GM12878 (cell line): ENCODE results near the gene USF3. TPM values are rescaled to one million over a fixed set of nuclear protein-coding genes. Genes with fewer than 3 reads are reported as not detected.
A peak's percentile ranks its signal among the peaks of the same experiment; 100 is the strongest.

Experiments
- ATAC-seq: fragments of 200-7000 bp; cut with Tn5 transposase; 3 replicates; pipeline ENCODE4 v1.9.1; 2020; ENCODE audit warnings: mild to moderate bottlenecking, moderate library complexity
- BruUV-seq: library from RNA; stranded (reverse); fragments of 400-500 nt; replicated peaks from 2 replicates; lab custom pipeline; 2021; lab: Mats Ljungman, UMichigan
- CTCF ChIA-PET: fragments of 300-600 bp; sonication (Branson Sonifier 250); formaldehyde crosslinking; extraction: SDS; loops from one replicate; lab custom pipeline; 2021; ENCODE audit warnings: inconsistent platforms; lab: Yijun Ruan, JAX
- POLR2A ChIA-PET: fragments of 350-600 bp; formaldehyde crosslinking; extraction: SDS; loops from one replicate; lab custom pipeline; 2021; ENCODE audit warnings: inconsistent platforms; lab: Charles Lee
- RAD21 ChIA-PET: fragments of 300-600 bp; sonication (Branson Sonifier 250); formaldehyde crosslinking; loops from one replicate; lab custom pipeline; 2023; ENCODE audit warnings: antibody characterized with exemption; ENCODE audit not compliant: unreplicated experiment; lab: Charles Lee
- SMC1A ChIA-PET: fragments of 300-600 bp; sonication (Branson Sonifier 250); formaldehyde crosslinking; loops from one replicate; lab custom pipeline; 2023; ENCODE audit not compliant: unreplicated experiment, uncharacterized antibody; lab: Charles Lee
- DNase-seq: peaks from one replicate; pipeline ENCODE4 v3.0.0-alpha.2; 2011; ENCODE audit warnings: low read depth, low spot score
- FAIRE-seq: peaks from 3 replicates; lab custom pipeline; 2011; peaks lifted over from hg19 to GRCh38; lab: Jason Lieb, UNC
- H2AFZ ChIP-seq: 2 replicates; pipeline ENCODE4 v1.6.0; 2011; ENCODE audit warnings: low read depth, low read length, control low read depth; ENCODE audit not compliant: control insufficient read depth
- H3K27ac ChIP-seq: 2 replicates; pipeline ENCODE4 v1.5.1; 2011; ENCODE audit warnings: control low read depth; ENCODE audit not compliant: control insufficient read depth, insufficient read depth
- H3K27me3 ChIP-seq, 2 experiments: replicated peaks in 1 of 2; 2 replicates each; pipeline versions ENCODE4 v1.6.0 to v1.6.1; 2011; ENCODE audit warnings: low read length in 1 of 2; ENCODE audit not compliant: control insufficient read depth in 2 of 2, insufficient read depth in 2 of 2
- H3K36me3 ChIP-seq, 2 experiments: 2 replicates each; pipeline ENCODE4 v1.5.1; 2011; ENCODE audit warnings: low read length in 1 of 2; ENCODE audit not compliant: control insufficient read depth in 2 of 2, insufficient read depth in 2 of 2
- H3K4me1 ChIP-seq: 2 replicates; pipeline ENCODE4 v1.6.1; 2011; ENCODE audit warnings: mild to moderate bottlenecking, low read length, moderate library complexity, mixed read lengths; ENCODE audit not compliant: control insufficient read depth, insufficient read depth
- H3K4me2 ChIP-seq: 2 replicates; pipeline ENCODE4 v1.6.0; 2011; ENCODE audit warnings: control low read depth; ENCODE audit not compliant: control insufficient read depth, insufficient read depth
- H3K4me3 ChIP-seq: fragments of 200-600 bp; sonication (generic); 2 replicates; pipeline ENCODE4 v1.5.1; 2016
- H3K79me2 ChIP-seq: 2 replicates; pipeline ENCODE4 v1.6.0; 2011; ENCODE audit warnings: low read length; ENCODE audit not compliant: control insufficient read depth, insufficient read depth
- H3K9ac ChIP-seq: 2 replicates; pipeline ENCODE4 v1.8.0; 2011; ENCODE audit warnings: low read length, control low read depth, mixed read lengths; ENCODE audit not compliant: control insufficient read depth, insufficient read depth
- H3K9me3 ChIP-seq: replicated peaks from 3 replicates; pipeline ENCODE4 v1.5.1; 2011; ENCODE audit warnings: mild to moderate bottlenecking, low read length; ENCODE audit not compliant: control insufficient read depth, insufficient read depth
- H4K20me1 ChIP-seq: 2 replicates; pipeline ENCODE4 v1.6.0; 2011; ENCODE audit not compliant: control insufficient read depth, insufficient read depth
- DPF2 ChIP-seq: fragments of 450-650 bp; IDR thresholded peaks from 2 replicates; pipeline ENCODE4 v1.6.1; 2017; ENCODE audit warnings: mild to moderate bottlenecking
- EP300 ChIP-seq, 2 experiments: fragments of 150-350 bp in 1 of 2; IDR thresholded peaks; 2 replicates each; pipeline ENCODE4 v1.6.1; 2011 to 2012; ENCODE audit warnings: low read depth in 2 of 2, low read length in 2 of 2, borderline replicate concordance in 1 of 2, improper control_type of control experiment in 1 of 2, inconsistent platforms in 1 of 2; ENCODE audit not compliant: control insufficient read depth in 1 of 2
- ETV6 ChIP-seq, 2 experiments: fragments of 450-650 bp in 1 of 2; IDR thresholded peaks in 1 of 2; conservative IDR thresholded peaks in 1 of 2; 2 replicates each; pipeline ENCODE4 v1.6.1; 2014; ENCODE audit warnings: antibody characterized with exemption in 1 of 2, borderline replicate concordance in 1 of 2, low read depth in 1 of 2, mild to moderate bottlenecking in 1 of 2, moderate library complexity in 1 of 2
- GATAD2B ChIP-seq: fragments of 450-650 bp; conservative IDR thresholded peaks from 2 replicates; pipeline ENCODE4 v1.6.1; 2017; ENCODE audit warnings: low read depth, mild to moderate bottlenecking, moderate library complexity
- KAT2A ChIP-seq: conservative IDR thresholded peaks from 2 replicates; pipeline ENCODE4 v1.6.1; 2011; ENCODE audit warnings: low read depth, low read length; ENCODE audit not compliant: control insufficient read depth
- MEF2A ChIP-seq: IDR thresholded peaks from 2 replicates; pipeline ENCODE4 v1.6.1; 2011; ENCODE audit warnings: low read depth, mild to moderate bottlenecking, low read length, moderate library complexity; ENCODE audit not compliant: insufficient read depth
- MEF2B ChIP-seq: fragments of 450-650 bp; IDR thresholded peaks from 2 replicates; pipeline ENCODE4 v1.6.1; 2018; ENCODE audit warnings: mild to moderate bottlenecking, moderate library complexity; ENCODE audit not compliant: partially characterized antibody, poor library complexity, severe bottlenecking
- MYB ChIP-seq: fragments of 150-350 bp; IDR thresholded peaks from 2 replicates; pipeline ENCODE4 v1.6.1; 2014; ENCODE audit warnings: mild to moderate bottlenecking, low read depth, low read length, borderline replicate concordance
- NR2C1 ChIP-seq: fragments of 450-650 bp; IDR thresholded peaks from 2 replicates; pipeline ENCODE4 v1.6.1; 2017; ENCODE audit warnings: antibody characterized with exemption, mild to moderate bottlenecking, moderate library complexity
- PML ChIP-seq: IDR thresholded peaks from 2 replicates; pipeline ENCODE4 v1.6.1; 2012; ENCODE audit warnings: low read length, inconsistent platforms
- POLR2A ChIP-seq: IDR thresholded peaks from 2 replicates; pipeline ENCODE4 v1.6.1; 2011; ENCODE audit warnings: low read depth, mild to moderate bottlenecking, low read length
- SMAD1 ChIP-seq: fragments of 450-650 bp; IDR thresholded peaks from 2 replicates; pipeline ENCODE4 v1.6.1; 2018; ENCODE audit warnings: mild to moderate bottlenecking, low read depth; ENCODE audit not compliant: partially characterized antibody
- SMC3 ChIP-seq: IDR thresholded peaks from 2 replicates; pipeline ENCODE4 v1.6.1; 2011; ENCODE audit warnings: low read length, improper control_type of control experiment, borderline replicate concordance
- WGBS: methylation state at CpG from one replicate; pipeline ENCODE4 v1.1.6; 2016; ENCODE audit warnings: low lambda C conversion rate; ENCODE audit not compliant: insufficient replicate concordance, insufficient coverage; ENCODE audit errors: missing lambda C conversion rate; 5-methylcytosine and 5-hydroxymethylcytosine counted together
- in situ Hi-C: fragments of 300-500 bp; cut with MboI; formaldehyde crosslinking; loops from 9 replicates; pipeline ENCODE4 v1.14.3; 2018; ENCODE audit warnings: mixed read lengths
- intact Hi-C: fragments of 100-400 bp; cut with micrococcal nuclease; formaldehyde crosslinking; loops from one replicate; pipeline ENCODE4 v1.14.2; 2022; ENCODE audit not compliant: unreplicated experiment
- polyA plus RNA-seq, 11 experiments: library from polyadenylated mRNA; depleted of rRNA in 4 of 11; unstranded in 6 of 11; stranded (reverse) in 5 of 11; fragments of >200 nt; fragmentation: Nextera tagmentation in 4 of 11; fragmentation: Illumina TruSeq in 1 of 11; extraction: Ambion mirVana in 4 of 11; extraction: Trizol in 1 of 11; gene quantifications; 1 replicate in 1 of 11; 2 replicates in 10 of 11; pipeline versions ENCODE4 v1.2.1 to v1.2.3, GENCODE V29; 2011 to 2016; ENCODE audit warnings: inconsistent platforms in 2 of 11, missing spikeins in 2 of 11, low read depth in 1 of 11
- total RNA-seq, 4 experiments: library from RNA; depleted of rRNA in 3 of 4; stranded (reverse); fragments of >200 nt in 3 of 4; fragmentation: Illumina TruSeq in 1 of 4; extraction: Trizol in 1 of 4; gene quantifications; 2 replicates each; pipeline versions ENCODE4 v1.2.1 to v1.2.3, GENCODE V29; 2013 to 2021
- TF ChIP-seq, protein P1 (sequence below): IDR thresholded peaks from 2 replicates; pipeline ENCODE4 v1.6.1; 2012; ENCODE audit warnings: improper control_type of control experiment, low read depth, low read length; ENCODE audit not compliant: insufficient replicate concordance
- TF ChIP-seq, protein P2 (sequence below): fragments of 450-650 bp; IDR thresholded peaks from 2 replicates; pipeline ENCODE4 v1.6.1; 2017; ENCODE audit warnings: antibody characterized with exemption, mild to moderate bottlenecking, moderate library complexity

Gene USF3
- total and polyA plus RNA-seq, 10 of the 15 experiments (the other 5 are each of a cell fraction or from before 2014, with no cell fraction given): 3.1 to 15.9 (median 7.8) TPM

DNA sequence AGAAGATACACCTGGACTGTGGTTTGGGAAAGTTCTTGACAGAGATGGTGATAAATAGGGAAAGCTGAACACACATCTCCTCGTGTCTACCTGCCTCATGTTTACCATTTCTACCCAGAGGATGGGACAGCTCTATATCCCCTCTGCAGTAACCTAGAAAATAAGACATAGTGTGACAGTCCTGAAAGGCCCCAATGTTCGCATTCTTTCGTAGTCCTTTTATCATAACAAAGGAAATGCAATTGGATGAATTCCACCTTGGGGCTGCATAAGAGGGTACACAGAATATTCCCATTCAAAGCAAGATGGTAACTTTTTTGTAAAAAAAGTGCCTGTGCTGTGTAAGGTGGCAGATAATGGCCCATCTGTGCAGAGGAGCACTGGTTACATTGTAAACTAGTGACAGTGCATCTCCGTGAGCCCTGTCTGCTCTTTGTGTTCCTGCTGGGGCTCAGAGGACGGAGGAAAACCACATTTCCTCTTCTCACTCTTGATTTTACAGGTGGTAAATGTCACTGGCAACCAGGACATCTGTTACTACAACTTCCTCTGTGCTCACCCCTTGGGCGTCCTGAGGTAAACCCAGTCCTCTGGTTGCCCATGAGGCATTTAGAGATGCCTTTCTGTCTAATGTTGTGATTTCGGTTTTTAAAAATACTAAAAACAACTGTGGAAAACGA, 89.8 kb downstream of the USF3 start:
- H3K36me3 ChIP-seq: peaks cover 12 to 61% of the 10 kb centered on the region in 2 experiments
- intact Hi-C loops: no loop called here
- TF ChIP-seq, protein P1, sequence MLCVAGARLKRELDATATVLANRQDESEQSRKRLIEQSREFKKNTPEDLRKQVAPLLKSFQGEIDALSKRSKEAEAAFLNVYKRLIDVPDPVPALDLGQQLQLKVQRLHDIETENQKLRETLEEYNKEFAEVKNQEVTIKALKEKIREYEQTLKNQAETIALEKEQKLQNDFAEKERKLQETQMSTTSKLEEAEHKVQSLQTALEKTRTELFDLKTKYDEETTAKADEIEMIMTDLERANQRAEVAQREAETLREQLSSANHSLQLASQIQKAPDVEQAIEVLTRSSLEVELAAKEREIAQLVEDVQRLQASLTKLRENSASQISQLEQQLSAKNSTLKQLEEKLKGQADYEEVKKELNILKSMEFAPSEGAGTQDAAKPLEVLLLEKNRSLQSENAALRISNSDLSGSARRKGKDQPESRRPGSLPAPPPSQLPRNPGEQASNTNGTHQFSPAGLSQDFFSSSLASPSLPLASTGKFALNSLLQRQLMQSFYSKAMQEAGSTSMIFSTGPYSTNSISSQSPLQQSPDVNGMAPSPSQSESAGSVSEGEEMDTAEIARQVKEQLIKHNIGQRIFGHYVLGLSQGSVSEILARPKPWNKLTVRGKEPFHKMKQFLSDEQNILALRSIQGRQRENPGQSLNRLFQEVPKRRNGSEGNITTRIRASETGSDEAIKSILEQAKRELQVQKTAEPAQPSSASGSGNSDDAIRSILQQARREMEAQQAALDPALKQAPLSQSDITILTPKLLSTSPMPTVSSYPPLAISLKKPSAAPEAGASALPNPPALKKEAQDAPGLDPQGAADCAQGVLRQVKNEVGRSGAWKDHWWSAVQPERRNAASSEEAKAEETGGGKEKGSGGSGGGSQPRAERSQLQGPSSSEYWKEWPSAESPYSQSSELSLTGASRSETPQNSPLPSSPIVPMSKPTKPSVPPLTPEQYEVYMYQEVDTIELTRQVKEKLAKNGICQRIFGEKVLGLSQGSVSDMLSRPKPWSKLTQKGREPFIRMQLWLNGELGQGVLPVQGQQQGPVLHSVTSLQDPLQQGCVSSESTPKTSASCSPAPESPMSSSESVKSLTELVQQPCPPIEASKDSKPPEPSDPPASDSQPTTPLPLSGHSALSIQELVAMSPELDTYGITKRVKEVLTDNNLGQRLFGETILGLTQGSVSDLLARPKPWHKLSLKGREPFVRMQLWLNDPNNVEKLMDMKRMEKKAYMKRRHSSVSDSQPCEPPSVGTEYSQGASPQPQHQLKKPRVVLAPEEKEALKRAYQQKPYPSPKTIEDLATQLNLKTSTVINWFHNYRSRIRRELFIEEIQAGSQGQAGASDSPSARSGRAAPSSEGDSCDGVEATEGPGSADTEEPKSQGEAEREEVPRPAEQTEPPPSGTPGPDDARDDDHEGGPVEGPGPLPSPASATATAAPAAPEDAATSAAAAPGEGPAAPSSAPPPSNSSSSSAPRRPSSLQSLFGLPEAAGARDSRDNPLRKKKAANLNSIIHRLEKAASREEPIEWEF: no peak
- TF ChIP-seq PML: no peak
- no peak for TF ChIP-seq MEF2B
- TF ChIP-seq SMAD1: no peak
- TF ChIP-seq GATAD2B: no peak
- TF ChIP-seq MEF2A: 0 out of 2 replicates have a peak, but pooled peaks have one; percentile 3
- TF ChIP-seq NR2C1: no peak
- TF ChIP-seq KAT2A: no peak
- peak in 1 of 2 experiments; percentile 98; a peak in 2 of 4 replicates for TF ChIP-seq ETV6 (conservative IDR thresholded peaks at IDR 0.05 in 1 of 2, IDR thresholded peaks at IDR 0.05 in 1 of 2; ENCODE audit: borderline replicate concordance in 1 of 2, low read depth in 1 of 2)
- peak in 1 of 2 experiments; percentile 56; a peak in 1 of 4 replicates for TF ChIP-seq EP300 (IDR thresholded peaks at IDR 0.05; ENCODE audit: borderline replicate concordance in 1 of 2, control insufficient read depth in 1 of 2, low read depth in 2 of 2, low read length in 2 of 2)
- no peak for TF ChIP-seq SMC3
- TF ChIP-seq POLR2A: no peak
- TF ChIP-seq DPF2: 0 out of 2 replicates have a peak, but pooled peaks have one; percentile 42
- no peak for TF ChIP-seq MYB
- TF ChIP-seq, protein P2, sequence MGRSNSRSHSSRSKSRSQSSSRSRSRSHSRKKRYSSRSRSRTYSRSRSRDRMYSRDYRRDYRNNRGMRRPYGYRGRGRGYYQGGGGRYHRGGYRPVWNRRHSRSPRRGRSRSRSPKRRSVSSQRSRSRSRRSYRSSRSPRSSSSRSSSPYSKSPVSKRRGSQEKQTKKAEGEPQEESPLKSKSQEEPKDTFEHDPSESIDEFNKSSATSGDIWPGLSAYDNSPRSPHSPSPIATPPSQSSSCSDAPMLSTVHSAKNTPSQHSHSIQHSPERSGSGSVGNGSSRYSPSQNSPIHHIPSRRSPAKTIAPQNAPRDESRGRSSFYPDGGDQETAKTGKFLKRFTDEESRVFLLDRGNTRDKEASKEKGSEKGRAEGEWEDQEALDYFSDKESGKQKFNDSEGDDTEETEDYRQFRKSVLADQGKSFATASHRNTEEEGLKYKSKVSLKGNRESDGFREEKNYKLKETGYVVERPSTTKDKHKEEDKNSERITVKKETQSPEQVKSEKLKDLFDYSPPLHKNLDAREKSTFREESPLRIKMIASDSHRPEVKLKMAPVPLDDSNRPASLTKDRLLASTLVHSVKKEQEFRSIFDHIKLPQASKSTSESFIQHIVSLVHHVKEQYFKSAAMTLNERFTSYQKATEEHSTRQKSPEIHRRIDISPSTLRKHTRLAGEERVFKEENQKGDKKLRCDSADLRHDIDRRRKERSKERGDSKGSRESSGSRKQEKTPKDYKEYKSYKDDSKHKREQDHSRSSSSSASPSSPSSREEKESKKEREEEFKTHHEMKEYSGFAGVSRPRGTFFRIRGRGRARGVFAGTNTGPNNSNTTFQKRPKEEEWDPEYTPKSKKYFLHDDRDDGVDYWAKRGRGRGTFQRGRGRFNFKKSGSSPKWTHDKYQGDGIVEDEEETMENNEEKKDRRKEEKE: no peak

More for the DNA sequence above, 89.8 kb downstream of the USF3 start:
- WGBS: 7% methylated on average over 8 of the region's 8 CpGs
- Histone ChIP-seq H2AFZ (no peak overlapping the region), H3K27ac (peak overlapping the region; percentile 52; the same call in 1 of the 2 replicates), H4K20me1 (no peaks in the 10 kb centered on the region), H3K9ac (no peak overlapping the region), H3K4me3 (no peak overlapping the region), H3K9me3 (no peaks in the 10 kb centered on the region), H3K4me1 (peaks cover 17% of the 10 kb centered on the region), H3K27me3 (no peaks in the 10 kb centered on the region), H3K4me2 (peak overlapping the region; percentile 51; the same call in 1 of the 2 replicates), H3K79me2 (no peaks in the 10 kb centered on the region)
- in situ Hi-C loops: no loop called here
- ATAC-seq (peak; percentile 99), DNase-seq (peak; percentile 75), FAIRE-seq (peak; percentile 97)
- SMC1A ChIA-PET: interaction anchor here (1.0 to 3.4 kb wide), 7 partner anchors 11 to 114 kb away, joined by 3 to 12 read pairs (median 4); no protein-coding TSS in a partner anchor
- CTCF ChIA-PET: interaction anchor here (0.6 to 4.6 kb wide), 5 partner anchors 28 to 140 kb away, joined by 3 to 21 read pairs (median 3); partner anchors contain the start of gene ATP6V1A
- RAD21 ChIA-PET: no interaction called here
- BruUV-seq: no TSS peak
- POLR2A ChIA-PET: no interaction called here
